Measurements from ENCODE around the gene SMURF1. TPM values are rescaled to one million over a fixed set of nuclear protein-coding genes. Genes with fewer than 3 reads are reported as not detected.

The SMURF1 gene
- total RNA-seq, 8 experiments from 2014 or later = 11.1 to 24.6 (median 17.2) TPM

DNA sequence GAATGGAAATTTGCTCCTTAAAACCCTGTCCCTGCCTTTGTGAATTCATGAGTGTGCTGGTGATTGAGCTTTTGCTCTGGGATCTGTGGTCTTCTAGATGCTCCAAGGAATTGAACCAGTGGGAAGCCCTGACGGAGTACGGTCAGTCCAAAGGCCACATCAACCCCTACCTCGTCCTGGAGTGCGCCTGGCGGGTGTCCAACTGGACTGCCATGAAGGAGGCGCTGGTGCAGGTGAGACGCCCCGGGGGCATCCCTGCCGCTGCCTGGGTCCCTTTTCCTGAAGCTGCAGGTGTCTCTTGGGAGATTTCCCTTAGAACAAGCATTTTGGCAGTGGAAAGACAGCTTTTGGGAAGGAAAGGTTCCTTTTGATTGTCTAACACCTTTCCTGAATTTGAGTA lies 165.2 kb downstream of the SMURF1 start:
- Histone ChIP-seq H3K27ac (no peak overlapping the region), H3K4me1 (replicated peaks in 1 of 2) (no peaks in the 10 kb centered on the region), H3K4me3 (no peak overlapping the region)
- ATAC-seq (replicated peaks in 6 of 8) = no peak
- in situ Hi-C loops (cut with MboI; ENCODE audit: low pct_unique_long_range_greater_than_20kb in 2 of 9, low sequenced_read_pairs in 9 of 9, unreplicated experiment in 9 of 9) = no loop called here
- WGBS, 10 experiments = 80 to 100% (median 100%) methylated on average over 1 to 7 of the region's 9 CpGs; no CpG with 5 or more reads in 3 of the 10 experiments

Other genes with a start within 250 kb of the SMURF1 start
- gene KPNA7, start 64.0 kb upstream of the SMURF1 start, total RNA-seq = under 1 TPM in 3 of 8 experiments, not detected in 5; 0.11 to 0.14 (median 0.14) TPM
- under 1 TPM in 5 of 8 experiments, not detected in 3; 0.10 to 0.52 (median 0.14) TPM for gene MYH16, start 128.7 kb upstream of the SMURF1 start, total RNA-seq
- gene ARPC1A, start 181.8 kb upstream of the SMURF1 start, total RNA-seq = 100 to 1,000 TPM in 4 of 8 experiments, 10 to 100 TPM in 4; 82.9 to 171 (median 106) TPM
- 100 to 1,000 TPM in 3 of 8 experiments, 10 to 100 TPM in 2, 1 to 10 TPM in 3; 2.6 to 396 (median 23.9) TPM for gene ARPC1B, start 230.6 kb upstream of the SMURF1 start, total RNA-seq

All from motor neuron (in vitro differentiated cells).